CD4-positive, alpha-beta T cell (primary cell): ENCODE measurements around the gene ZDHHC18. TPM values are rescaled to one million over a fixed set of nuclear protein-coding genes. Genes with fewer than 3 reads are reported as not detected.
A peak's percentile ranks its signal among the peaks of the same experiment; 100 is the strongest.

ENCODE experiments used
- ATAC-seq: fragments of 200-7000 bp; cut with Tn5 transposase; one replicate; pipeline ENCODE4 v1.10.0; 2022; ENCODE audit warnings: mild to moderate bottlenecking; ENCODE audit not compliant: poor library complexity
- CTCF ChIA-PET: fragments of 350-600 bp; sonication (Branson Sonifier 250); formaldehyde crosslinking; loops from one replicate; lab custom pipeline; 2021; ENCODE audit warnings: antibody characterized with exemption, inconsistent platforms; lab: Charles Lee
- POLR2A ChIA-PET: fragments of 350-600 bp; sonication (Branson Sonifier 250); formaldehyde crosslinking; loops from one replicate; lab custom pipeline; 2021; ENCODE audit warnings: antibody characterized with exemption, inconsistent platforms; lab: Charles Lee
- DNase-seq, 14 experiments: peaks; one replicate each; pipeline ENCODE4 v3.0.0-alpha.2; 2013 to 2020; ENCODE audit warnings: mixed read lengths in 2 of 14
- H3K27ac ChIP-seq, 2 donors: one replicate each; pipeline versions ENCODE4 v1.5.1 to v1.7.0; 2013; ENCODE audit warnings: low read length in 2 of 2, low read depth in 1 of 2, mild to moderate bottlenecking in 1 of 2
- H3K27me3 ChIP-seq, 2 experiments: 1 replicate in 1 of 2; 2 replicates in 1 of 2; pipeline versions ENCODE4 v1.6.1 to v1.7.0; 2013; ENCODE audit warnings: low read length in 2 of 2, control low read depth in 1 of 2, mild to moderate bottlenecking in 1 of 2, moderate library complexity in 1 of 2; ENCODE audit not compliant: insufficient read depth in 2 of 2, control insufficient read depth in 1 of 2
- H3K36me3 ChIP-seq: one replicate; pipeline ENCODE4 v1.6.1; 2013; ENCODE audit warnings: low read length, control low read depth; ENCODE audit not compliant: insufficient read depth
- H3K4me1 ChIP-seq: one replicate; pipeline ENCODE4 v1.6.1; 2013; ENCODE audit warnings: low read length, control low read depth; ENCODE audit not compliant: insufficient read depth
- H3K4me3 ChIP-seq: one replicate; pipeline ENCODE4 v1.5.1; 2013; ENCODE audit warnings: mild to moderate bottlenecking, low read length, moderate library complexity
- H3K9me3 ChIP-seq, 2 experiments: 1 replicate in 1 of 2; 2 replicates in 1 of 2; pipeline versions ENCODE4 v1.6.1 to v1.7.0; 2013; ENCODE audit warnings: low read length in 2 of 2, mild to moderate bottlenecking in 2 of 2, control low read depth in 1 of 2, moderate library complexity in 1 of 2; ENCODE audit not compliant: control insufficient read depth in 1 of 2, insufficient read depth in 1 of 2
- H3K27ac Mint-ChIP-seq: one replicate; pipeline ENCODE4 v1.8.0; 2020; ENCODE audit warnings: mixed read lengths
- H3K27me3 Mint-ChIP-seq: one replicate; pipeline ENCODE4 v1.8.0; 2021; ENCODE audit warnings: mixed read lengths
- H3K36me3 Mint-ChIP-seq: one replicate; pipeline ENCODE4 v1.8.0; 2021; ENCODE audit warnings: low read depth, mixed read lengths
- H3K4me1 Mint-ChIP-seq: one replicate; pipeline ENCODE4 v1.8.0; 2021; ENCODE audit warnings: low read depth, mixed read lengths
- H3K4me3 Mint-ChIP-seq: one replicate; pipeline ENCODE4 v1.8.0; 2020; ENCODE audit warnings: mild to moderate bottlenecking, mixed read lengths
- H3K9me3 Mint-ChIP-seq: one replicate; pipeline ENCODE4 v1.8.0; 2020; ENCODE audit warnings: mixed read lengths
- CTCF ChIP-seq: fragments of 200-600 bp; IDR thresholded peaks from one replicate; pipeline ENCODE4 v1.8.0; 2022; ENCODE audit warnings: antibody characterized with exemption, mild to moderate bottlenecking
- intact Hi-C, 2 experiments: fragments of 100-400 bp; cut with DNase I in 1 of 2; cut with micrococcal nuclease in 1 of 2; formaldehyde crosslinking; loops; one replicate each; pipeline versions ENCODE4 v1.15.1 to v1.9.0; 2023 to 2025; cut with DNase I, micrococcal nuclease
- total RNA-seq, 174 experiments: library from RNA in 2 of 174; stranded (reverse) in 2 of 174; gene quantifications; one replicate each; pipeline ENCODE4 v1.2.3 and lab custom pipeline; 2021 to 2026

The ZDHHC18 gene
- total RNA-seq, 2 experiments from 2014 or later: 46.2 to 48.0 TPM

GRCh38 chr1:26831546-26832248 is 5.2 kb downstream of the ZDHHC18 start:
- TF ChIP-seq CTCF: no peak
- no peak for ATAC-seq
- ChIA-PET POLR2A (interaction anchor here (1.0 to 2.7 kb wide), 4 partner anchors 10 to 139 kb away, joined by 3 to 17 read pairs (median 5); no protein-coding TSS in a partner anchor), CTCF (interaction anchor here (0.7 to 3.3 kb wide), 4 partner anchors 11 to 229 kb away, joined by 3 to 31 read pairs (median 6); no protein-coding TSS in a partner anchor)
- H3K27ac Mint-ChIP-seq: peak overlapping the region; percentile 100
- Histone ChIP-seq H3K4me1 (peaks cover 81% of the 10 kb centered on the region), H3K36me3 (peaks cover 53% of the 10 kb centered on the region), H3K27me3 (no peaks in the 10 kb centered on the region), H3K27ac (peak overlapping the region; percentile 96 to 97), H3K4me3 (no peak overlapping the region), H3K9me3 (no peaks in the 10 kb centered on the region)
- DNase-seq: peak in 3 of 14 experiments; percentile 35 to 79 (median 65)
- peaks cover 80% of the 10 kb centered on the region for H3K4me1 Mint-ChIP-seq
- peaks cover 69% of the 10 kb centered on the region for H3K36me3 Mint-ChIP-seq
- intact Hi-C loops: loop anchor here (2.0 to 5.0 kb wide), 2 partner anchors 21 to 36 kb away; no protein-coding TSS in a partner anchor
- no peaks in the 10 kb centered on the region for H3K9me3 Mint-ChIP-seq
- peak overlapping the region; percentile 86 for H3K4me3 Mint-ChIP-seq
- H3K27me3 Mint-ChIP-seq: no peaks in the 10 kb centered on the region

DNA sequence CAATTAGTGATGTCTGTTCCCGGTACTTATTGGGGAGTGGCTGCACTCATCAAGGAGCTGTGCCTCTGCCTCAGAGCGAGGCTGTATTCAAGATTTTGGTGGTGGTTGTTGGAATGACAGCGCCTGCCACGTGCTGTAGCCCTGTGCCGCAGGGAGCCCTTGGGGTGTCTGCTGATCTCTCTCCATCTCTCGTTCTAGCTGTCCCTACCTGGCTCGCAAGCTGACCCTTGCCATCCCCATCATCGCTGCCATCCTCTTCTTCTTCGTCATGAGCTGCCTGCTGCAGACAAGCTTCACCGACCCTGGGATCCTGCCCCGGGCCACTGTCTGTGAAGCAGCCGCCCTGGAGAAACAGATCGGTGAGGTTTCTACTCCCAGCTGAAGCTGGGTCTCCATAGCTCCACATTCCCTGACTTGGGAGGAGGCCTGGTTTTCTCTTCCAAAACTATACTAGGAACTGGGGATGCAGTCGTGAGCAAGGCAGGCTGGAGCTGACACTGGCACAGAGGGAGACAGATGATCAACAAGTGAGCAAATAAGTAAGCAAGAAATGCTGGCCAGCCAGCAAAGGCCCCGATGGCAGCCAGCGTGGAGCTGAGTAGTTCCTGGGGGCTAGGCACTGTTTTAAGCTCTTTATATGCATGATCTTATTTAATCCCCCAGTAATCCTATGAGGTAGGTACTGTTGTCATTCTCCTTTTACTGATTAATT is 5.9 kb downstream of the ZDHHC18 start:
- Mint-ChIP-seq H3K36me3 (peaks cover 67% of the 10 kb centered on the region), H3K4me3 (peak overlapping the region; percentile 86)
- no peak for TF ChIP-seq CTCF

More for the DNA sequence above, 5.9 kb downstream of the ZDHHC18 start:
- Histone ChIP-seq H3K9me3 (no peaks in the 10 kb centered on the region), H3K36me3 (peaks cover 53% of the 10 kb centered on the region), H3K4me3 (no peak overlapping the region), H3K4me1 (peaks cover 76% of the 10 kb centered on the region), H3K27me3 (no peaks in the 10 kb centered on the region), H3K27ac (peak overlapping the region; percentile 96 to 97)
- Mint-ChIP-seq H3K4me1 (peaks cover 78% of the 10 kb centered on the region), H3K27me3 (no peaks in the 10 kb centered on the region), H3K9me3 (no peaks in the 10 kb centered on the region), H3K27ac (peak overlapping the region; percentile 100)
- ATAC-seq (no peak), DNase-seq (no peak)
- ChIA-PET POLR2A (interaction anchor here (0.9 to 2.9 kb wide), 8 partner anchors 12 to 140 kb away, joined by 3 to 37 read pairs (median 4); partner anchors contain the start of gene GPN2), CTCF (interaction anchor here (0.7 to 3.3 kb wide), 8 partner anchors 12 to 230 kb away, joined by 3 to 36 read pairs (median 6); no protein-coding TSS in a partner anchor)
- intact Hi-C loops: loop anchor here (2.0 to 5.0 kb wide), 2 partner anchors 22 to 35 kb away; no protein-coding TSS in a partner anchor
